Kasumi-1 (cell line): Measurements from ENCODE around the gene VEGFB.

Source experiments
- DNase-seq, 2 experiments: peaks; one replicate each; lab custom pipeline; 2025; lab: John Stamatoyannopoulos, UW

Gene VEGFB

GRCh38 chr11:64283092-64283491 is 48.7 kb downstream of the VEGFB start:
- DNase-seq, result no peak

- peak; percentile 87 to 90 for DNase-seq
Measured at GRCh38 chr11:64284048-64284961, 49.9 kb downstream of the VEGFB start, which contains the start of gene BAD. BAD (minus strand) TSS chr11:64284665; CDS start chr11:64284368, 297 bp downstream.

DNA sequence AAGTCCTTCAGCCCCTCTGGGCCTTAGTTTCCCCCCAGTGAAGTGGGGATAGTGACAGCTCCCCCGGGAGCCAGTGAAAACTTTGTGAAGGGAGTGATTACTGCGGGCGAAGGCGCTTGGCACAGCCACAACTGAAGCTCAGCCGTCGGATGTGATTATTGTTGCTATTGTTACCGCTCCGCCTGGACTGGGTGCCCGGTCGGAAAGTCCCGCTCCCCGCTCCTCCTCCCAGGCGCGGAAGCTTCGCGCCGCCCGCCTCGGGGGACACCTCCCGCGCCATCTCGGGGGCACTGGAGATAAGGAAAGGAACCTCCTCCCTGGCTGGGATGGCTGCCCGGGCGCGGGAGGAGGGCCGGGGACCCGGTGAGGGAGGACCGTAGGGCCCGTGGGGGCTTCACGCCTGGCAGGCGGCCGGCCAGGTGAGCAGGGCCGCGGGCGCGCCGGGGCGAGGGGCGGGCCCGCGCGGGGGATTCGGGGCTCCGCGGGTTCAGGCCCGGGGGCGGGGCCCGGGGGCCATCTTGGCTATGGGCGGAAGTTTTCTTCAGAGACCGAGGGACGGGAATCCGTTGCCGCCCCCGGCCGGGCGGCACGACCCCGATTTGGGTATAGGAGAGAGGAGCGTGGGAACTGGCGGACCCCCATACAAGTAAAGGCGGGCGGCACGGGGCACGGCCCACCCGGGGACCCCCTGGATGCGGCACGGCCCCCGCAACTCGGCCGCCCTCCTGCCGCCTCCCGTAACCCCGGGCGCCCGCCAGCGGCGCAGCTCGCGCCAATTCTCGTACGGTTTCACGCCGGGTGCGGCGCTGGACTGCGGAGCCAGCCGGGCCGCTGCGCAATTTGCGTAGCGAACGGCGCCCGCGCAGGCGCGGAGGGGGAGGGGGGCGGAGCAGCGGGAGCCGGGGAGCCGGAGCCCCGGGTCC is 50.8 kb downstream of the VEGFB start, which contains the start of gene GPR137:
Gene GPR137 (plus strand): TSS at position 887 of the 923 bp plus-strand sequence. CDS start 677 bp downstream, outside the sequence.
- DNase-seq, result peak; percentile 58 to 66

GRCh38 chr11:64285885-64286800 is 51.8 kb downstream of the VEGFB start:
- peak; percentile 28 to 32 for DNase-seq

- DNase-seq, result no peak
Measured at GRCh38 chr11:64286801-64287159, 52.4 kb downstream of the VEGFB start.

GRCh38 chr11:64287676-64288352 is 53.4 kb downstream of the VEGFB start:
- no peak for DNase-seq

DNA sequence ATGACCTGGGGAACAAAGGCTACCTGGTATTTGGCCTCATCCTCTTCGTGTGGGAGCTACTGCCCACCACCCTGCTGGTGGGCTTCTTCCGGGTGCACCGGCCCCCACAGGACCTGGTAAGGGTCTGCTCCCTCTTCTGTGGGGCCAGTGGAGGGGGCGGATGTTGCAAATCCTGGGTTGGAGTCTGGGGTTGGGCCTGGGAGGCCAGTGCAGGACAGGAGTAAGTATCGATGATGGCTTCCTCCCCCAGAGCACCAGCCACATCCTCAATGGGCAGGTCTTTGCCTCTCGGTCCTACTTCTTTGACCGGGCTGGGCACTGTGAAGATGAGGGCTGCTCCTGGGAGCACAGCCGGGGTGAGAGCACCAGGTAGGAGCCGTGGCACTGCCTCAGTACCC is 54.0 kb downstream of the VEGFB start:
- DNase-seq, result no peak
